ENCODE results near the gene ASGR2. TPM values are rescaled to one million over a fixed set of nuclear protein-coding genes. Genes with fewer than 3 reads are reported as not detected.

Gene ASGR2
- polyA plus RNA-seq, 1 of the 3 experiments (the other 2 are of a cell fraction) = not detected

- POLR2A ChIA-PET = no interaction called here
- Histone ChIP-seq H4K20me1 (ENCODE audit: insufficient read depth) (no peaks in the 10 kb centered on the region), H3K79me2 (ENCODE audit: insufficient read depth) (no peaks in the 10 kb centered on the region), H3K36me3 (replicated peaks in 1 of 2; ENCODE audit: control insufficient read depth in 1 of 2, insufficient read depth in 2 of 2, low read length in 1 of 2) (no peaks in the 10 kb centered on the region), H3F3A (replicated peaks; ENCODE audit: insufficient read depth) (no peaks in the 10 kb centered on the region), H3K4me1 (ENCODE audit: control insufficient read depth in 1 of 2, insufficient read depth in 2 of 2, low read depth in 1 of 2, low read length in 1 of 2) (no peaks in the 10 kb centered on the region), H3K27me3 (ENCODE audit: insufficient read depth) (peaks cover 61% of the 10 kb centered on the region), H3K9me2 (no peaks in the 10 kb centered on the region), H3K9me3 (no peaks in the 10 kb centered on the region), H3K9ac (no peak overlapping the region), H3K27ac (ENCODE audit: low read depth in 2 of 2, low read length in 1 of 2) (no peak overlapping the region), H3K4me3 (ENCODE audit: low read depth in 2 of 2, low read length in 1 of 2) (no peak overlapping the region), H2AFZ (ENCODE audit: low read depth) (no peak overlapping the region), H3K4me2 (no peak overlapping the region)
- no peak for DNase-seq
- no peak for TF ChIP-seq TCF12 (IDR thresholded peaks at IDR 0.05)
- TF ChIP-seq, protein P1, sequence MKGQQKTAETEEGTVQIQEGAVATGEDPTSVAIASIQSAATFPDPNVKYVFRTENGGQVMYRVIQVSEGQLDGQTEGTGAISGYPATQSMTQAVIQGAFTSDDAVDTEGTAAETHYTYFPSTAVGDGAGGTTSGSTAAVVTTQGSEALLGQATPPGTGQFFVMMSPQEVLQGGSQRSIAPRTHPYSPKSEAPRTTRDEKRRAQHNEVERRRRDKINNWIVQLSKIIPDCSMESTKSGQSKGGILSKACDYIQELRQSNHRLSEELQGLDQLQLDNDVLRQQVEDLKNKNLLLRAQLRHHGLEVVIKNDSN (IDR thresholded peaks at IDR 0.05; ENCODE audit: borderline replicate concordance, low read depth) = no peak
- TF ChIP-seq, protein P2, sequence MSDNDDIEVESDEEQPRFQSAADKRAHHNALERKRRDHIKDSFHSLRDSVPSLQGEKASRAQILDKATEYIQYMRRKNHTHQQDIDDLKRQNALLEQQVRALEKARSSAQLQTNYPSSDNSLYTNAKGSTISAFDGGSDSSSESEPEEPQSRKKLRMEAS (IDR thresholded peaks at IDR 0.05; ENCODE audit: low read depth) = no peak
- TF ChIP-seq, protein P3, sequence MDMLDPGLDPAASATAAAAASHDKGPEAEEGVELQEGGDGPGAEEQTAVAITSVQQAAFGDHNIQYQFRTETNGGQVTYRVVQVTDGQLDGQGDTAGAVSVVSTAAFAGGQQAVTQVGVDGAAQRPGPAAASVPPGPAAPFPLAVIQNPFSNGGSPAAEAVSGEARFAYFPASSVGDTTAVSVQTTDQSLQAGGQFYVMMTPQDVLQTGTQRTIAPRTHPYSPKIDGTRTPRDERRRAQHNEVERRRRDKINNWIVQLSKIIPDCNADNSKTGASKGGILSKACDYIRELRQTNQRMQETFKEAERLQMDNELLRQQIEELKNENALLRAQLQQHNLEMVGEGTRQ (IDR thresholded peaks at IDR 0.05; ENCODE audit: borderline replicate concordance, low read depth, low read length) = no peak
- TF ChIP-seq, protein P4, sequence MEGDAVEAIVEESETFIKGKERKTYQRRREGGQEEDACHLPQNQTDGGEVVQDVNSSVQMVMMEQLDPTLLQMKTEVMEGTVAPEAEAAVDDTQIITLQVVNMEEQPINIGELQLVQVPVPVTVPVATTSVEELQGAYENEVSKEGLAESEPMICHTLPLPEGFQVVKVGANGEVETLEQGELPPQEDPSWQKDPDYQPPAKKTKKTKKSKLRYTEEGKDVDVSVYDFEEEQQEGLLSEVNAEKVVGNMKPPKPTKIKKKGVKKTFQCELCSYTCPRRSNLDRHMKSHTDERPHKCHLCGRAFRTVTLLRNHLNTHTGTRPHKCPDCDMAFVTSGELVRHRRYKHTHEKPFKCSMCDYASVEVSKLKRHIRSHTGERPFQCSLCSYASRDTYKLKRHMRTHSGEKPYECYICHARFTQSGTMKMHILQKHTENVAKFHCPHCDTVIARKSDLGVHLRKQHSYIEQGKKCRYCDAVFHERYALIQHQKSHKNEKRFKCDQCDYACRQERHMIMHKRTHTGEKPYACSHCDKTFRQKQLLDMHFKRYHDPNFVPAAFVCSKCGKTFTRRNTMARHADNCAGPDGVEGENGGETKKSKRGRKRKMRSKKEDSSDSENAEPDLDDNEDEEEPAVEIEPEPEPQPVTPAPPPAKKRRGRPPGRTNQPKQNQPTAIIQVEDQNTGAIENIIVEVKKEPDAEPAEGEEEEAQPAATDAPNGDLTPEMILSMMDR (IDR thresholded peaks at IDR 0.05) = no peak
- TF ChIP-seq RCOR1 (IDR thresholded peaks at IDR 0.05; ENCODE audit: low read length) = no peak
- no peak for TF ChIP-seq TEAD4 (IDR thresholded peaks at IDR 0.05; ENCODE audit: borderline replicate concordance, insufficient read depth)
- TF ChIP-seq SMC3 (IDR thresholded peaks at IDR 0.05; ENCODE audit: low read depth, low read length) = no peak
- CTCF ChIA-PET = interaction anchor here (1.3 to 1.5 kb wide), 2 partner anchors 15 to 26 kb away, joined by 3 read pairs; no protein-coding TSS in a partner anchor
- WGBS (ENCODE audit: low lambda C conversion rate) = 51% methylated on average over 15 of the region's 15 CpGs
These were observed 1.1 kb downstream of the ASGR2 start for GRCh38 chr17:7113273-7114071.

DNA sequence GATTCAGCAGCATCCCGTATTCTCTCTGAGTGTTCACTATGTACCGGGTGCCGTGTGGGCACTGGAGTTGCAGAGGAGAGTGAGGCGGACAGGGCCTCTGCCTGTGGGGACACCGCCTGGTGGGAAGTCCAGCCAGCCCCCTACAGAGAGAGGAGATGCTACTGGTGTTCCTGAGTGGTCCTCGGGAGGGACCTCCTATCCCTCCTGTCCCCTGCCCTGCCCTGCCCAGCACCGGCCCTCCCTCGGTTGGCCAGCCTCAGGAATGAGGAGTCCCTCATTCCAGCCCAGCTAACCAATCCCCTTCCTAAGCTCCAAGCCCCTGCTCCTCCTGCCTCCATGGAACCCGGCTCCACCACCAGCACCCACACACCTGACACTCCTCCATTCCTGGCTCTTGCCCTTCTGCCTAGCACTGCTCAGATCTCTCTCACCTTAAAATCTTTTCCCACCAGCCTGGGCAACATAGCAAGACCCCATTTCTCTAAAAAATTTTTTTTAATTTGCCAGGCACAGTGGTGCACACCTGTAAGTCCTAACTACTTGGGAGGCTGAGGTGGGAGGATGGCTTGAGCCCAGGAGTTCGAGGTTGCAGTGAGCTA, 2.0 kb downstream of the ASGR2 start:
- H4K20me1 ChIP-seq (ENCODE audit: insufficient read depth) = no peaks in the 10 kb centered on the region
- no peaks in the 10 kb centered on the region for H3K9me3 ChIP-seq
- H3K9me2 ChIP-seq = no peaks in the 10 kb centered on the region
- 26% methylated on average over 4 of the region's 10 CpGs for WGBS (ENCODE audit: low lambda C conversion rate)
- ChIA-PET POLR2A (no interaction called here), CTCF (interaction anchor here (1.1 to 1.5 kb wide), 4 partner anchors 15 to 65 kb away, joined by 3 to 7 read pairs (median 3); no protein-coding TSS in a partner anchor)
- TF ChIP-seq, protein P5, sequence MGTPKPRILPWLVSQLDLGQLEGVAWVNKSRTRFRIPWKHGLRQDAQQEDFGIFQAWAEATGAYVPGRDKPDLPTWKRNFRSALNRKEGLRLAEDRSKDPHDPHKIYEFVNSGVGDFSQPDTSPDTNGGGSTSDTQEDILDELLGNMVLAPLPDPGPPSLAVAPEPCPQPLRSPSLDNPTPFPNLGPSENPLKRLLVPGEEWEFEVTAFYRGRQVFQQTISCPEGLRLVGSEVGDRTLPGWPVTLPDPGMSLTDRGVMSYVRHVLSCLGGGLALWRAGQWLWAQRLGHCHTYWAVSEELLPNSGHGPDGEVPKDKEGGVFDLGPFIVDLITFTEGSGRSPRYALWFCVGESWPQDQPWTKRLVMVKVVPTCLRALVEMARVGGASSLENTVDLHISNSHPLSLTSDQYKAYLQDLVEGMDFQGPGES (IDR thresholded peaks at IDR 0.05; ENCODE audit: low read depth, low read length) = no peak
- TF ChIP-seq JUND (IDR thresholded peaks at IDR 0.05) = no peak
- no peak for TF ChIP-seq MEF2A (IDR thresholded peaks at IDR 0.05; ENCODE audit: borderline replicate concordance, low read depth)
- TF ChIP-seq GABPA (IDR thresholded peaks at IDR 0.05; ENCODE audit: low read depth) = no peak
- TF ChIP-seq ELF1 (IDR thresholded peaks at IDR 0.05) = no peak
- no peak for TF ChIP-seq MXI1 (IDR thresholded peaks at IDR 0.05; ENCODE audit: low read depth, low read length)
- no peak overlapping the region for H3K4me2 ChIP-seq
- peaks cover 69% of the 10 kb centered on the region for H3K27me3 ChIP-seq (ENCODE audit: insufficient read depth)
- H3K9ac ChIP-seq = no peak overlapping the region
- no peak overlapping the region for H3K27ac ChIP-seq (ENCODE audit: low read depth in 2 of 2, low read length in 1 of 2)
- no peak overlapping the region for H2AFZ ChIP-seq (ENCODE audit: low read depth)
- no peaks in the 10 kb centered on the region for H3F3A ChIP-seq (replicated peaks; ENCODE audit: insufficient read depth)
- H3K79me2 ChIP-seq (ENCODE audit: insufficient read depth) = no peaks in the 10 kb centered on the region
- no peak overlapping the region for H3K4me3 ChIP-seq (ENCODE audit: low read depth in 2 of 2, low read length in 1 of 2)
- H3K36me3 ChIP-seq (replicated peaks in 1 of 2; ENCODE audit: control insufficient read depth in 1 of 2, insufficient read depth in 2 of 2, low read length in 1 of 2) = no peaks in the 10 kb centered on the region
- H3K4me1 ChIP-seq (ENCODE audit: control insufficient read depth in 1 of 2, insufficient read depth in 2 of 2, low read depth in 1 of 2, low read length in 1 of 2) = no peaks in the 10 kb centered on the region
- no peak for DNase-seq

Data from SK-N-SH (cell line).